SIG-M5 treated with dmso at 0.1 percent for 504 hours (cell line): ENCODE results near the gene TXLNB.

Experiments
- DNase-seq: peaks from one replicate; lab custom pipeline; 2025; ENCODE audit not compliant: unreplicated experiment; lab: John Stamatoyannopoulos, UW

The TXLNB gene

GRCh38 chr6:139275279-139276055 is 16.3 kb downstream of the TXLNB start:
- DNase-seq: no peak

- DNase-seq: peak; percentile 42
Observed at GRCh38 chr6:139271056-139271455, 20.7 kb downstream of the TXLNB start.

- no peak for DNase-seq
Observed at GRCh38 chr6:139270249-139270648, 21.5 kb downstream of the TXLNB start.

GRCh38 chr6:139265512-139266190 is 26.1 kb downstream of the TXLNB start:
- no peak for DNase-seq

DNA sequence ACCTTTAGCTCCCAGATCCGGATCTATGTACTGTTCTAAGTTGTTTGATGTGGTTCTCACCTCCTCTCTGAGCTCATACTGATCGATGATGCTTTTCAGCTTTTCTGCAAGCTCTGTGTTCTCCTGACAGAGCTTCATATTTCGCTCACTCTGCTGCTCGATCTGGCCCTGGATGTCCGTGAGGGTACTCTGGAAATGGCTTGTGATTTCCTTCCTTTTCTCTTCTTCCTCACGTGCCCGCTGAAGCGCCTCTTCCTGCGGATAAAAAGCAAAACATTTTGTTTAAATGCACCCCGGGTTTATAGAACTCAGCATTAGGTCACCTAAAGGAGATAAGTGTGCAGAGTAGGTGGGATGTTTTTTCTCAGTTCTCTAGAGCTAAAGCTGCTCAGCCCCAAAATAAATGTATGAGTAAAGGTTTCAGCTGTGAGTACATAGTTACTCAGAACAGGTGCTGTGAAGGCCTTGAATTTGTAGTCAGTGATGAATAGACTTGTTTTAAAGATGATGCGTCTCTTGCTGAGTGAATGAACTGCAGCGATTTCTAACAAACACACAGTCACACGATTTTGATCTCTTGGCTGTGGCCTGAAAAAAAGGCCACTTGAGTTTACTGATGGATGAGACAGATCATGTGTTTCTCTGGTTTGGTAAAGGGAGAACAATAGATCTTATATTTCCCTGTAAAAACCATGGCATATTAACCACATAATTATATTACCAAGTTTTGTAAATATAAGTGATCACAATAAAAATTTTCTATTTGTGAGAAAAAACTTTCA is 29.1 kb downstream of the TXLNB start:
- DNase-seq: no peak

GRCh38 chr6:139257821-139258398 is 33.9 kb downstream of the TXLNB start:
- no peak for DNase-seq

DNA sequence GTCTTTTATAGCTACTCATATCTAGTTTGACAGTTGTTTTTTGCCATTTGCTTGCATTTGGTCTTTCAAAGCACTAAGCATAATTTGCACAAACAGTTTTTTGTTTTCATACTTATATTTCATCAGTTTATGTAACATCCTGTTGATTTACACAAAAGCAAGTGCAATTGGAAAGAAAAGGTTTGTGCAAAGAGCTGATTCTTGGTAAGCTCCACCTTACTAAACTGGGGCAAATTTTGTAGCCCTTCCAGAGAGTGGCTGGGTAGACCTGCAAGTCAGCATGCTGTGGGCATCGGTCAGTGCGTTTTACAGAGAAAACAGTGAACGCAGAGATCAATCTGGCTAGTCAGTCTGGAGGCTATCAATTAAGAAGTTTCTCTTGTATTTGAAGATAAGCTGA is 34.5 kb downstream of the TXLNB start:
- DNase-seq: no peak

DNA sequence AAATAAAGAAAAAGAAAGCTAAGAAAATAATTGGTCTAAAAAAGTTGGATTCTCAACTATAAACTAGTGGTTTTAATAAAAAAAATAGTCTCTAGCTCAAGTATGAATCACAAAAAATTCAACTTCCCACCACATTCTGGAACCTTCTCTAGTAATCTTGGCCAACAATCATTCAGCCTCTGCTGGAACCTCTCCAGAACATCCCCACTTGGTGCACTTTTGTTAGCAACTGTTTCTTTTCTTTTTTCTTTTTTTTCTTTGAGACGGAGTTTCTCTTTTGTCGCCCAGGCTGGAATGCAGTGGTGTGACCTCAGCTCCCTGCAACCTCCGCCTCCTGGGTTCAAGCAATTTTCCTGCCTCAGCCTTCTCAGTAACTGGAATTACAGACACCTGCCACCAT is 35.7 kb downstream of the TXLNB start:
- DNase-seq: no peak

- DNase-seq: no peak
Observed at GRCh38 chr6:139254196-139254595, 37.6 kb downstream of the TXLNB start.

- DNase-seq: no peak
Observed at GRCh38 chr6:139253656-139254055, 38.1 kb downstream of the TXLNB start.

GRCh38 chr6:139251691-139252390 is 40.0 kb downstream of the TXLNB start:
- DNase-seq: no peak

DNA sequence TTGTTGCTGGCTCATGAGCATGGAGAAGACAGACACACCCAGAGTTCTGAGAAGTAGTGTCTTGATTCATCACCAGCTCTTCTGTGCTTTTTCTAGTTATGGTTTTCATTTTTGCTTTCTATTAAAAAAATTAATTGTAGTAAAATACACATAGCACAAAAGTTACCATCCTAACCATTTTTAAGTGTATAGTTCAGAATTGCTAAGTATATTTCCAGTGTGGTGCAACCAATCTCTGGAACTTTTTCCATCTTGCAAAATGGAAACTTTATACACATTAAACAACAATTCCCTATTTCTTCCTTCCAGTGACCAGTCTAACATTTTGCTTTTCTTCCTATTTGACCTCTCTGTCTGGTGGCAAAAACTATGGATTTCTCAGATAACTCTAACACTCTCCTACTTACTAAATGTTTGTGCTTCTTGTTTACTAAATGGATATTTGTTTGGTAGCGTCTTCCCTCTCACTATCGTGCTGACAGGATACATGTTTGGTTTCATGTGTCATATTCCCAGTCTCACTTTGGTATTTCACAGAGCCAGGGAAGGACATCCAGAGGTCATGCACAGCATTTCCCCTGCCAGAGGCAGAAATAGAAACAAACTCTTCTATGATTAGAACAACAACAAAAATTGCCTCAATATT is 40.6 kb downstream of the TXLNB start:
- no peak for DNase-seq

- peak; percentile 58 for DNase-seq
Observed at GRCh38 chr6:139250296-139251044, 41.3 kb downstream of the TXLNB start.

DNA sequence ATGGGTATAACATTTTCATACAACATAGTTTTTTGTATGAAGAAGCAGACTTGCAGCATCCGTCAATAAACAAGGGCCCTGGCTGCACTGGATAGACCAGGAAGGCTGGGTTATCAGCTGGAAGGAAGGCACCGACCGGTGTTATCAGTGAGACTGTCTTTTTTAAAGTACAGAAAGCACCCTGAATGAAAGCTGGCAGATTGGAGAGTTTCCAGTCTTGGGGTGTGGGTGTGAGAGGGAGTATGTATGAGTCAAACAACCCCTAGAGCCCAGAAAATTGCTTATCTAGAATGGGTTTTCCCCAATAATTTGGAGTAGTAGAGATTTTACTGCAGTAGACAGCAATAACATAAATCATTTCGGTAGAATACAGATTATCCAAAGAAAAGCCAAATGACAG is 42.4 kb downstream of the TXLNB start:
- no peak for DNase-seq

DNA sequence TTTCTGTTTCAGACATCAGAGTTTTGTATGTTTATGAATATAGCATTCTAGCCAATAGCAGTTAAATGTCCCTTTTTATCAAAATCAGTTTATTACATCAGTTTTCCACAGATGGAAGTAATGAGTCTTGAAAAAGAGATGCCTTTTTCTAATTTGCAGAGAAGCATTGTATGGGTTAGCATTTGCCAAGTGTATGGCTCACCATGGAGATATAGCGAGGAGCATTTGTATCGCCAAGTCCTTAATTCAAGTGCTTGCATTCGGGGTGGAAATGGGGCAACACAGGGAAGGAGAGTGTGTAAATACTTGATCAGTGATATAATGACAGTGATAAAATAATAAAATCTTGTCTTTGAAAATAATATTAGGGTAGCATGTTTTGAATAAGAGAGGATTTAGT is 42.9 kb downstream of the TXLNB start:
- DNase-seq: no peak

- no peak for DNase-seq
Observed at GRCh38 chr6:139247618-139248017, 44.2 kb downstream of the TXLNB start.

GRCh38 chr6:139243536-139243935 is 48.3 kb downstream of the TXLNB start:
- no peak for DNase-seq

GRCh38 chr6:139242457-139243240 is 49.1 kb downstream of the TXLNB start:
- DNase-seq: no peak
